Pons (tissue), 1 donor: ENCODE measurements around the gene NDUFB8.
"Not testable (repeated sequence)": the region's sequence is repeated elsewhere in the genome, so short reads cannot be mapped to it uniquely, and the experiment has no call there.

Experiments
- DNase-seq: peaks from one replicate; pipeline ENCODE4 v3.0.0-alpha.2; 2016; ENCODE audit warnings: low spot score

NDUFB8 gene

GRCh38 chr10:100529475-100530298 is at the start of gene NDUFB8:
NDUFB8 (minus strand) TSS chr10:100529871; CDS start chr10:100529851, 20 bp downstream.
- DNase-seq = peak; percentile 91

GRCh38 chr10:100576282-100576635 is 46.6 kb upstream of the NDUFB8 start:
- DNase-seq = no peak

- no peak for DNase-seq
Measured at GRCh38 chr10:100575585-100576281, 46.1 kb upstream of the NDUFB8 start.

- DNase-seq = not testable (repeated sequence)
Measured at GRCh38 chr10:100575146-100575545, 45.5 kb upstream of the NDUFB8 start.

- DNase-seq = no peak
Measured at GRCh38 chr10:100571084-100571856, 41.6 kb upstream of the NDUFB8 start.

GRCh38 chr10:100570506-100570905 is 40.8 kb upstream of the NDUFB8 start:
- DNase-seq = no peak

- no peak for DNase-seq
Measured at GRCh38 chr10:100569687-100570481, 40.2 kb upstream of the NDUFB8 start.

- no peak for DNase-seq
Measured at GRCh38 chr10:100568912-100569311, 39.2 kb upstream of the NDUFB8 start.

- DNase-seq = no peak
Measured at GRCh38 chr10:100567826-100568225, 38.2 kb upstream of the NDUFB8 start.

GRCh38 chr10:100567249-100567648 is 37.6 kb upstream of the NDUFB8 start:
- DNase-seq = no peak

- DNase-seq = no peak
Measured at GRCh38 chr10:100566561-100566960, 36.9 kb upstream of the NDUFB8 start.

GRCh38 chr10:100565206-100565985 is 35.7 kb upstream of the NDUFB8 start:
- DNase-seq = no peak

GRCh38 chr10:100562008-100562672 is 32.5 kb upstream of the NDUFB8 start:
- DNase-seq = peak; percentile 60

GRCh38 chr10:100561005-100561404 is 31.3 kb upstream of the NDUFB8 start:
- no peak for DNase-seq

GRCh38 chr10:100560248-100560647 is 30.6 kb upstream of the NDUFB8 start:
- DNase-seq = no peak

- no peak for DNase-seq
Measured at GRCh38 chr10:100554902-100555301, 25.2 kb upstream of the NDUFB8 start.

GRCh38 chr10:100553929-100554328 is 24.3 kb upstream of the NDUFB8 start:
- no peak for DNase-seq

- no peak for DNase-seq
Measured at GRCh38 chr10:100551738-100552137, 22.1 kb upstream of the NDUFB8 start.

GRCh38 chr10:100551196-100551595 is 21.5 kb upstream of the NDUFB8 start:
- DNase-seq = no peak

- DNase-seq = no peak
Measured at GRCh38 chr10:100544950-100545349, 15.3 kb upstream of the NDUFB8 start.
